Progenitor cell of endocrine pancreas (in vitro differentiated cells): Measurements from ENCODE around the gene IFI6. TPM values are rescaled to one million over a fixed set of nuclear protein-coding genes. Genes with fewer than 3 reads are reported as not detected.
"Not testable (repeated sequence)": the region's sequence is repeated elsewhere in the genome, so short reads cannot be mapped to it uniquely, and the experiment has no call there.

Experiments used
- DNase-seq: peaks from one replicate; pipeline ENCODE4 v3.0.0; 2021; ENCODE audit warnings: low spot score; ENCODE audit not compliant: unreplicated experiment
- H3K27ac Mint-ChIP-seq: 2 replicates; pipeline ENCODE4 v1.8.0; 2021; ENCODE audit warnings: mild to moderate bottlenecking, moderate library complexity, mixed read lengths
- H3K27me3 Mint-ChIP-seq: 2 replicates; pipeline ENCODE4 v1.8.0; 2021; ENCODE audit warnings: mixed read lengths
- H3K36me3 Mint-ChIP-seq: 2 replicates; pipeline ENCODE4 v1.8.0; 2022; ENCODE audit warnings: mixed read lengths; ENCODE audit not compliant: insufficient read depth
- H3K4me1 Mint-ChIP-seq: 2 replicates; pipeline ENCODE4 v1.8.0; 2021; ENCODE audit warnings: low read depth, mixed read lengths
- H3K4me3 Mint-ChIP-seq: 2 replicates; pipeline ENCODE4 v1.8.0; 2021; ENCODE audit warnings: low read depth, mild to moderate bottlenecking, moderate library complexity, mixed read lengths
- H3K9me3 Mint-ChIP-seq: 2 replicates; pipeline ENCODE4 v1.8.0; 2021; ENCODE audit warnings: low read depth, mixed read lengths
- total RNA-seq: library from RNA; stranded (reverse); gene quantifications from 2 replicates; pipeline ENCODE4 v1.2.1, GENCODE V29; 2021
- TF ChIP-seq, protein P1 (sequence below): fragments of 200-600 bp; sonication (generic); IDR thresholded peaks from one replicate; pipeline ENCODE4 v1.5.0; 2021; ENCODE audit warnings: antibody characterized with exemption, mild to moderate bottlenecking; ENCODE audit not compliant: unreplicated experiment

IFI6 gene
- total RNA-seq, 1 donor from 2014 or later, result 4.4 TPM

DNA sequence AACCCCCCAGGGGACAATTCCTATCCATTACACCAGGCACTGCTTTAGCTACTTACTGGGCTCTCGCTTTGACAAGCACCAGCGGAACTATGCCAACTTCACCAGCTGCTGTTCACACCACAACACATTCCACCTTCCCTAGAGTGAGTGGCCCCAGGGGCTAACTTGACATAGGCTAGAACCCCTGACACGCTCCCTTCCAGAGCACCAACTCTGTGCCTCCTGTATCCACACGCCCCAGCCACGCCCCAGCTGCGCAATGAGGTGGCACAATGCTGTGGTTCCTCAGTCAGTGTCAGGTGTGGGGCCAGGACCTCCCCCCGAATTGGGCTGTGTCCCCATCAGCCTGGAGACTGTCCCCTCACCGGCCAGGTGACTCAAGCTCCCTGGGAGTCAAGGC, 25.3 kb downstream of the IFI6 start:
- Mint-ChIP-seq H3K4me1 (peaks cover 13% of the 10 kb centered on the region), H3K27ac (no peak overlapping the region), H3K9me3 (no peaks in the 10 kb centered on the region), H3K27me3 (peaks cover 13% of the 10 kb centered on the region), H3K4me3 (no peak overlapping the region), H3K36me3 (no peaks in the 10 kb centered on the region)
- TF ChIP-seq, protein P1, sequence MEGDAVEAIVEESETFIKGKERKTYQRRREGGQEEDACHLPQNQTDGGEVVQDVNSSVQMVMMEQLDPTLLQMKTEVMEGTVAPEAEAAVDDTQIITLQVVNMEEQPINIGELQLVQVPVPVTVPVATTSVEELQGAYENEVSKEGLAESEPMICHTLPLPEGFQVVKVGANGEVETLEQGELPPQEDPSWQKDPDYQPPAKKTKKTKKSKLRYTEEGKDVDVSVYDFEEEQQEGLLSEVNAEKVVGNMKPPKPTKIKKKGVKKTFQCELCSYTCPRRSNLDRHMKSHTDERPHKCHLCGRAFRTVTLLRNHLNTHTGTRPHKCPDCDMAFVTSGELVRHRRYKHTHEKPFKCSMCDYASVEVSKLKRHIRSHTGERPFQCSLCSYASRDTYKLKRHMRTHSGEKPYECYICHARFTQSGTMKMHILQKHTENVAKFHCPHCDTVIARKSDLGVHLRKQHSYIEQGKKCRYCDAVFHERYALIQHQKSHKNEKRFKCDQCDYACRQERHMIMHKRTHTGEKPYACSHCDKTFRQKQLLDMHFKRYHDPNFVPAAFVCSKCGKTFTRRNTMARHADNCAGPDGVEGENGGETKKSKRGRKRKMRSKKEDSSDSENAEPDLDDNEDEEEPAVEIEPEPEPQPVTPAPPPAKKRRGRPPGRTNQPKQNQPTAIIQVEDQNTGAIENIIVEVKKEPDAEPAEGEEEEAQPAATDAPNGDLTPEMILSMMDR, result no peak
- DNase-seq, result no peak

DNA sequence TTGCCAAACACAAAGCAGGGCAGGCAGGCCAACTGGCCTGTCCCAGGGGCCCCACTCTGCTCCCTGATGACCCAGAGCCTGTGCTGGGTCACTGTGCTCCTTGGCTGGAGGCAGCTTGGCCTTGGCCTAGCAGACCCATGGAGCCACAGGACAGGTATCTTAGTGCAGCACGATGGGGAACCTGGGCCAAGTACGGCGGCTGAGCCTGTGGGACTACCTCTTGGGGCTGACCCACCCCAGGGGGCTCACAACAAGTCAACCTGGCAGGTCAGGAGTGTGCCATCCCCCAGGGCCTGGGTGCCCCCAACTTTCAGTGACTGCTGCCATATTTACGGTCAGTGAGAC, 26.9 kb downstream of the IFI6 start:
- H3K9me3 Mint-ChIP-seq, result no peaks in the 10 kb centered on the region

DNA sequence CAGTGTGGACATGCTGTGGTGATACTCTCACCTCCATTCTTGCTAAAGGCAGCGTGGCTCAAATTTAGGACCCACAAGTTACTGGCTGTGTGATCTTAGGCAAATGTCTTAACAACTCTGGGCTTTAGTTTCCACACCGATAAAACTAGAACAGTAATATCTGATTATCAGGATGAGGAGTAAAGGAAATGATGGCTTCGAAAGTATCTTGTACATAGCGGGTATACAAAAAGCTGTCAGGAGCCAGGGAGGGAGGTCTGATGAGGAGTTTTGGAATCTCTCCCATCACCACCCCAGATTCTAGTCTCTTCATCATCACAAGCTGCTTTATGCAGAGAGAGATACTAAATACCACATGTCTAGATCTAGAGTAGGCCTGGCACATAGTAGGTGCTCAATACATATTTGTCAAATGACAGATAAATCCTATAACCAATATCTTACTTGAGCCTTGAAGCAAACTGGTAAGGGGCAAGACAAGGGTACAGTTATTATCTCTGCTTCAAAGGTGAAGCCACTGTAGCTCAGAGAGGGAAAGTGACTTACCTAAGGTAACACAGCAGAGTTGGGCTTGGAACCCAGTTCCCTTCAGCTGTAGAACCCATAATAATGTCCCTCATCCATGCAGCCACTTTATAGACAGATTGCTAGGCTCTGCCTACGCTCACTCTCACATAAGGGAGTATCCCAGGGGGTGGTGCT, 27.5 kb downstream of the IFI6 start:
- H3K27me3 Mint-ChIP-seq, result peaks cover 17% of the 10 kb centered on the region
- no peak overlapping the region for H3K27ac Mint-ChIP-seq
- no peaks in the 10 kb centered on the region for H3K36me3 Mint-ChIP-seq
- no peak for DNase-seq
- H3K4me1 Mint-ChIP-seq, result no peaks in the 10 kb centered on the region
- no peaks in the 10 kb centered on the region for H3K9me3 Mint-ChIP-seq
- no peak overlapping the region for H3K4me3 Mint-ChIP-seq
- TF ChIP-seq, protein P1, result no peak

More for the DNA sequence above, 26.9 kb downstream of the IFI6 start:
- no peak for DNase-seq
- TF ChIP-seq, protein P1, result no peak
- Mint-ChIP-seq H3K36me3 (no peaks in the 10 kb centered on the region), H3K4me3 (no peak overlapping the region), H3K4me1 (peaks cover 2% of the 10 kb centered on the region), H3K27ac (peak overlapping the region; percentile 65), H3K27me3 (peaks cover 15% of the 10 kb centered on the region)

- Mint-ChIP-seq H3K4me1 (no peaks in the 10 kb centered on the region), H3K27ac (no peak overlapping the region), H3K36me3 (no peaks in the 10 kb centered on the region), H3K4me3 (no peak overlapping the region), H3K27me3 (peaks cover 17% of the 10 kb centered on the region), H3K9me3 (no peaks in the 10 kb centered on the region)
- TF ChIP-seq, protein P1, result peak; percentile 76
- DNase-seq, result peak; percentile 37
Measured at GRCh38 chr1:27643600-27644368, 28.2 kb downstream of the IFI6 start.

- not testable (repeated sequence) for H3K27ac Mint-ChIP-seq, H3K4me1 Mint-ChIP-seq, H3K4me3 Mint-ChIP-seq, DNase-seq, H3K36me3 Mint-ChIP-seq, H3K9me3 Mint-ChIP-seq
- peaks cover 23% of the 10 kb centered on the region for H3K27me3 Mint-ChIP-seq
Measured at GRCh38 chr1:27640514-27640913, 31.5 kb downstream of the IFI6 start.
